Measurements from ENCODE around the gene HADHB. TPM values are rescaled to one million over a fixed set of nuclear protein-coding genes. Genes with fewer than 3 reads are reported as not detected.

HADHB gene
- total and polyA plus RNA-seq, 2 of the 13 experiments (the other 11 are each of a cell fraction or from before 2014, with no cell fraction given), result 112 to 238 TPM

DNA sequence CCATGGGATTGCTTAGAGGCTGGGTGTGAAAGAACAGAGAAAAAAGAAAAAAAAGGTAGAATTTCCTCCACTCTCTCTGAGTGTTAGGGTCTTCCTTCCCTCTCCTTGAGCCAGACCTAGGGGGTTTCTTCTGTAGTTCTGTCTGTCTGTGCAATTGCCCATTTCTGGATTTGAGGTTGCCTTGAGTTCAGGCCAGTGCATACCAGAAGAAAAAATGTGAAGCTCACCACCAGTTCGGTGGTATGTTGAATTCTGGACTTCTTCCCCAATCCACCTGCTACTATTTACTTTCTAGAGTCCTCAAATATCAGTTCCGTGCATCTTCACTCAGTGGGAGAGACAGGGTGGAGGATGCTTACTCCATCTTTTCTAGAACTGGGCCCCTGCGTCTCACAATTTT, 85.9 kb downstream of the HADHB start:
- H3K4me1 ChIP-seq (ENCODE audit: insufficient read depth, low read length), result peaks cover 30% of the 10 kb centered on the region
- H3K9me3 ChIP-seq (ENCODE audit: low read length), result no peaks in the 10 kb centered on the region
- 20% methylated on average over 3 of the region's 3 CpGs for WGBS (ENCODE audit: low lambda C conversion rate)
- H3K9ac ChIP-seq (ENCODE audit: insufficient read depth, low read depth, low read length), result no peak overlapping the region
- ChIA-PET POLR2A (interaction anchor here (1.4 kb wide), 1 partner anchor 15 kb away, joined by 7 read pairs; the partner anchor contains the start of gene SELENOI), CTCF (ENCODE audit: low intra/inter-chr PET ratio, low total read pairs) (interaction anchor here (0.7 to 1.8 kb wide), 4 partner anchors 15 to 379 kb away, joined by 3 to 10 read pairs (median 6); no protein-coding TSS in a partner anchor)
- FAIRE-seq (peak; percentile 44), ATAC-seq (peak; percentile 37), DNase-seq (ENCODE audit: low spot score) (no peak)
- H3K4me2 ChIP-seq (ENCODE audit: low read depth, low read length), result peak overlapping the region; percentile 41
- H2AFZ ChIP-seq (ENCODE audit: low read length), result no peak overlapping the region
- no peak for TF ChIP-seq MTF2 (CRISPR knock-in tag; IDR thresholded peaks at IDR 0.05; ENCODE audit: borderline replicate concordance)
- TF ChIP-seq CBX2 (IDR thresholded peaks at IDR 0.05; ENCODE audit: low read depth, low read length), result no peak
- no peak for TF ChIP-seq CBX2 (CRISPR knock-in tag; IDR thresholded peaks at IDR 0.05; ENCODE audit: low read depth)
- no peak for TF ChIP-seq NR2F2 (IDR thresholded peaks at IDR 0.05; ENCODE audit: borderline replicate concordance, low read depth)
- no peak for TF ChIP-seq ATRX (CRISPR knock-in tag; IDR thresholded peaks at IDR 0.05; ENCODE audit: borderline replicate concordance)
- TF ChIP-seq DPF2 (CRISPR knock-in tag; IDR thresholded peaks at IDR 0.05; ENCODE audit: borderline replicate concordance, low read depth), result no peak
- TF ChIP-seq ZNF576 (CRISPR knock-in tag; IDR thresholded peaks at IDR 0.05), result no peak
- no peak for TF ChIP-seq KDM2A (CRISPR knock-in tag; IDR thresholded peaks at IDR 0.05; ENCODE audit: borderline replicate concordance, low read depth)
- TF ChIP-seq ZNF362 (CRISPR knock-in tag; IDR thresholded peaks at IDR 0.05; ENCODE audit: borderline replicate concordance), result no peak
- TF ChIP-seq, protein P1, sequence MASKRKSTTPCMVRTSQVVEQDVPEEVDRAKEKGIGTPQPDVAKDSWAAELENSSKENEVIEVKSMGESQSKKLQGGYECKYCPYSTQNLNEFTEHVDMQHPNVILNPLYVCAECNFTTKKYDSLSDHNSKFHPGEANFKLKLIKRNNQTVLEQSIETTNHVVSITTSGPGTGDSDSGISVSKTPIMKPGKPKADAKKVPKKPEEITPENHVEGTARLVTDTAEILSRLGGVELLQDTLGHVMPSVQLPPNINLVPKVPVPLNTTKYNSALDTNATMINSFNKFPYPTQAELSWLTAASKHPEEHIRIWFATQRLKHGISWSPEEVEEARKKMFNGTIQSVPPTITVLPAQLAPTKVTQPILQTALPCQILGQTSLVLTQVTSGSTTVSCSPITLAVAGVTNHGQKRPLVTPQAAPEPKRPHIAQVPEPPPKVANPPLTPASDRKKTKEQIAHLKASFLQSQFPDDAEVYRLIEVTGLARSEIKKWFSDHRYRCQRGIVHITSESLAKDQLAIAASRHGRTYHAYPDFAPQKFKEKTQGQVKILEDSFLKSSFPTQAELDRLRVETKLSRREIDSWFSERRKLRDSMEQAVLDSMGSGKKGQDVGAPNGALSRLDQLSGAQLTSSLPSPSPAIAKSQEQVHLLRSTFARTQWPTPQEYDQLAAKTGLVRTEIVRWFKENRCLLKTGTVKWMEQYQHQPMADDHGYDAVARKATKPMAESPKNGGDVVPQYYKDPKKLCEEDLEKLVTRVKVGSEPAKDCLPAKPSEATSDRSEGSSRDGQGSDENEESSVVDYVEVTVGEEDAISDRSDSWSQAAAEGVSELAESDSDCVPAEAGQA (IDR thresholded peaks at IDR 0.05; ENCODE audit: low read depth), result no peak
- TF ChIP-seq, protein P1 (CRISPR knock-in tag; IDR thresholded peaks at IDR 0.05; ENCODE audit: borderline replicate concordance), result no peak
- TF ChIP-seq, protein P2, sequence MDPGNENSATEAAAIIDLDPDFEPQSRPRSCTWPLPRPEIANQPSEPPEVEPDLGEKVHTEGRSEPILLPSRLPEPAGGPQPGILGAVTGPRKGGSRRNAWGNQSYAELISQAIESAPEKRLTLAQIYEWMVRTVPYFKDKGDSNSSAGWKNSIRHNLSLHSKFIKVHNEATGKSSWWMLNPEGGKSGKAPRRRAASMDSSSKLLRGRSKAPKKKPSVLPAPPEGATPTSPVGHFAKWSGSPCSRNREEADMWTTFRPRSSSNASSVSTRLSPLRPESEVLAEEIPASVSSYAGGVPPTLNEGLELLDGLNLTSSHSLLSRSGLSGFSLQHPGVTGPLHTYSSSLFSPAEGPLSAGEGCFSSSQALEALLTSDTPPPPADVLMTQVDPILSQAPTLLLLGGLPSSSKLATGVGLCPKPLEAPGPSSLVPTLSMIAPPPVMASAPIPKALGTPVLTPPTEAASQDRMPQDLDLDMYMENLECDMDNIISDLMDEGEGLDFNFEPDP (CRISPR knock-in tag; conservative IDR thresholded peaks at IDR 0.05), result 0 out of 2 replicates have a peak, but pooled peaks have one; percentile 54
- TF ChIP-seq HDAC1 (CRISPR knock-in tag; IDR thresholded peaks at IDR 0.05), result 0 out of 2 replicates have a peak, but pooled peaks have one; percentile 29
- TF ChIP-seq NCOA2 (CRISPR knock-in tag; IDR thresholded peaks at IDR 0.05), result no peak
- no peak for TF ChIP-seq MED1 (CRISPR knock-in tag; IDR thresholded peaks at IDR 0.05)
- TF ChIP-seq TAF1 (CRISPR knock-in tag; IDR thresholded peaks at IDR 0.05), result no peak
- in situ Hi-C loops (cut with HindIII; ENCODE audit: extremely low pct_ligation_motif_present, low pct_unique_long_range_greater_than_20kb), result loop anchor here (5.0 to 25.0 kb wide), 2 partner anchors 93 to 343 kb away; partner anchors contain the start of gene KIF3C
- no peaks in the 10 kb centered on the region for H3K36me3 ChIP-seq (replicated peaks in 1 of 2; ENCODE audit: control insufficient read depth in 1 of 2, insufficient read depth in 2 of 2, low read length in 2 of 2)
- no peaks in the 10 kb centered on the region for H4K20me1 ChIP-seq (ENCODE audit: insufficient read depth, low read length)
- H3K27ac ChIP-seq (ENCODE audit: extremely low read length, insufficient read depth, low read length), result no peak overlapping the region
- BruUV-seq (replicated peaks), result no TSS peak
- no peaks in the 10 kb centered on the region for H3K79me2 ChIP-seq (ENCODE audit: insufficient read depth, low read length)
- intact Hi-C loops (cut with micrococcal nuclease; ENCODE audit: unreplicated experiment), result loop anchor here (1.0 to 5.0 kb wide), 3 partner anchors 14 to 127 kb away; no protein-coding TSS in a partner anchor
- H3K4me3 ChIP-seq (replicated peaks in 1 of 3; ENCODE audit: insufficient read depth in 1 of 3, low read depth in 2 of 3, low read length in 3 of 3), result no peak overlapping the region
- no peaks in the 10 kb centered on the region; a peak in 1 of 5 replicates for H3K27me3 ChIP-seq (ENCODE audit: control insufficient read depth in 1 of 2, insufficient read depth in 2 of 2, low read length in 2 of 2)
